ENCODE measurements around the gene C14orf93.

The C14orf93 gene

DNA sequence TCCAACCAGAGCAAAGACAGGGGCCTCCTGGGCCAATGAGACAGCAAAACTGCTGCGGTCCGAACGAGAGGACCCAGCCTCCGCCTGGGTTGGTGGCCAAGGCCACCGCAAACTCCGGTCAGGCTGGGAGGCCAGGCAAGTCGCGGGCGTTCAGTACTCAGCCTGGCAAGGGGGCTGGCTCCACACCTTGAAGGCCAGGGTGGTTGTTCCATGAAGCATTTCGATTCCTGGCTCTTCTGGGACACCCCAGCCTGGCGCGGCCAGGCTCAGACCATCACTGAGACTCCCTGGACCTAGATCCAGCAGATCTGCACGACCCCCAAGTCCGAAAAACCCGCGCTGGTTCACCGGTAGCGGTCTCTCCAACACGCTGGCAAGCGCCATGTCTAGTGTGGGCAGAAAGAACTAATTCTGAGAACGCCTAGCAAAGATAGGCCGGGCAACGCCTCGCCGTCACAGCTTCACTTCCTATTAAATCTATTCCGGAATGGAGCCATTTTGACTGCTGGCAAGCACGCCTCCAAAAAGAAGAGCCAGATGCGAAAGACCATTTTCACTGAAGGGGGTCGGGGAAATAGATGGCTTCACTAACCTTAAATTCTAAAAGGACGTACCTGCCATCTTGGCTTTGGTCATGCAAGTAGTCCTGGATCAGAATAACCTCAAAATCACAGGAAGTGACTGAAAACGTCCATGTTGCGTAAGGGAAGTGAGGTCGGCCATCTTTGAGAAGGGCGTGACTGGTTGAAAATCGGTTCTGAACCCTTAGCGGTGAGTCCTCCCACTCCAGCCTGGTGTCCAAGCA lies 24.8 kb upstream of the C14orf93 start, which contains the start of gene PSMB5:
Gene PSMB5 (minus strand): TSS at position 403 of the 805 bp plus-strand sequence. CDS start 19 bp downstream, at position 384.
- TF ChIP-seq, protein P1, sequence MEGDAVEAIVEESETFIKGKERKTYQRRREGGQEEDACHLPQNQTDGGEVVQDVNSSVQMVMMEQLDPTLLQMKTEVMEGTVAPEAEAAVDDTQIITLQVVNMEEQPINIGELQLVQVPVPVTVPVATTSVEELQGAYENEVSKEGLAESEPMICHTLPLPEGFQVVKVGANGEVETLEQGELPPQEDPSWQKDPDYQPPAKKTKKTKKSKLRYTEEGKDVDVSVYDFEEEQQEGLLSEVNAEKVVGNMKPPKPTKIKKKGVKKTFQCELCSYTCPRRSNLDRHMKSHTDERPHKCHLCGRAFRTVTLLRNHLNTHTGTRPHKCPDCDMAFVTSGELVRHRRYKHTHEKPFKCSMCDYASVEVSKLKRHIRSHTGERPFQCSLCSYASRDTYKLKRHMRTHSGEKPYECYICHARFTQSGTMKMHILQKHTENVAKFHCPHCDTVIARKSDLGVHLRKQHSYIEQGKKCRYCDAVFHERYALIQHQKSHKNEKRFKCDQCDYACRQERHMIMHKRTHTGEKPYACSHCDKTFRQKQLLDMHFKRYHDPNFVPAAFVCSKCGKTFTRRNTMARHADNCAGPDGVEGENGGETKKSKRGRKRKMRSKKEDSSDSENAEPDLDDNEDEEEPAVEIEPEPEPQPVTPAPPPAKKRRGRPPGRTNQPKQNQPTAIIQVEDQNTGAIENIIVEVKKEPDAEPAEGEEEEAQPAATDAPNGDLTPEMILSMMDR (IDR thresholded peaks at IDR 0.05; ENCODE audit: low read depth, low read length, missing control alignments), result no peak
- DNase-seq (ENCODE audit: low read depth), result peak; percentile 96
- H3K4me3 ChIP-seq (ENCODE audit: low read depth, low read length), result peak within 1 kb of the TSS; percentile 77

DNA sequence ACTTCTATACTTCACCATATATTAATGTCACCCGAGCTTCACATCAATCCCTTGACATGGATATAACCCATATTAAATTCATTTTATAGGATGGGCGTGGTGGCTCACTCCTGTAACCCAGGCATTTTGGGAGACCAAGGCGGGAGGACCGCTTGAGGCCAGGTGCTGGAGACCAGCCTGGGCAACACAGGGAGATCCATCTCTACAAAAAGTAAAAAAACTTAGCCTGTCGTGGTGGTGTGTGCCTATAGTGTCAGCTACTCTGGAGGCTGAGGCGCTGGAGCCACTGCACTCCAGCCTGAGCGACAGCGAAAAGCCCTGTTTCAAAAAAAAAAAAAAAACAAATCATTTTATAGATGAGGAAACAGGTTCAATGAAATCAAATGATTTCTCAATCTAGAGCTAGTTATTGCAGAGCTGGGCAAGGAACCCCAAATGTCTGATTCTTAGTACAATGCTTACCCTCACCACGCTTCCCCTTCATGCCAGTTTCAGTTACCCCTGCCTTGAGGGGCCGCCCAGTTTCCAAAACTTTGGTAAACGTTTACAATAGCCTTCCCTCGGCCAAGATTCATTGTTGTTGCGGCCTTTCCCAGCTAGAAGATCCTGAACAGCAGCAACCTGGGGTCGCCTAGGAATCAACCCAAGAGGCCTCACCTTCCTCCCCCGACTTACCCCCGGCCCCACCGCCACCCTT lies 24.0 kb upstream of the C14orf93 start:
- no peak for DNase-seq (ENCODE audit: low read depth)
- peak overlapping the region; percentile 77 for H3K4me3 ChIP-seq (ENCODE audit: low read depth, low read length)
- TF ChIP-seq, protein P1 (IDR thresholded peaks at IDR 0.05; ENCODE audit: low read depth, low read length, missing control alignments), result no peak

DNA sequence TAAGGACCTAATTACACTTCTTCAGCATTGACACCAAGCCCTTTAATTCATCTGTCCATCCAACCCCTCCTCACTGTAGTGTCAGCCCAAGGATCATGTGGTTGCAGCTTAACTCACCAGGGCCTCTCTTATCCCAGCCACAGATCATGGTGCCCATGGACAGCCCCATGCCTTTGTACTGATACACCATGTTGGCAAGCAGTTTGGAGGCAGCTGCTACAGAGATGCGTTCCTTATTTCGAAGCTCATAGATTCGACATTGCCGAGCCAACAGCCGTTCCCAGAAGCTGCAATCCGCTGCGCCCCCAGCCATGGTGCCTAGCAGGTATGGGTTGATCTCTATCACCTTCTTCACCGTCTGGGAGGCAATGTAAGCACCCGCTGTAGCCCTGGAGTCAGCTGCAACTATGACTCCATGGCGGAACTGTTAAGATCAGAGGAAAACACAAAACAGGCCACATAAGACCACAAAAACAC lies 23.3 kb upstream of the C14orf93 start:
- H3K4me3 ChIP-seq (ENCODE audit: low read depth, low read length), result peak overlapping the region; percentile 77; the same call in 1 of the 2 replicates
- TF ChIP-seq, protein P1 (IDR thresholded peaks at IDR 0.05; ENCODE audit: low read depth, low read length, missing control alignments), result no peak
- DNase-seq (ENCODE audit: low read depth), result no peak

DNA sequence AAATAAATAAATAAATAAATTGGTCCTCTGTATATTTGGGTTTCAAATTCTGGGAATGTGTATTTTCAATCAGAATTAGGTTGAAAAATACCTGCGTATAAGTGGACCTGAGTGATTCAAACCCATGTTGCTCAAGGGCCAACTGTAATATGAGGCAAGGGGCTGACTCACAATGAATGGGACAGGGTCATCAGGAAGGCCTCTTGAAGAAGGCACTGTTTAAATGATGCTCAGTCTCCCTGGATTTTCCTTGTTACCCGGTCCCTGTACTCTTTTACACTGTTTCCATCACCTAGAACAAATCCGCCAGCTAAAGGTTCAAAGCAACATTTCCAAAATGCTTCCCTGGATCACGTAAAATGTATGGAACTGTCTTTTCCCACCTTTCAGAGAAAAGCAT lies 21.0 kb upstream of the C14orf93 start:
- H3K4me3 ChIP-seq (ENCODE audit: low read depth, low read length), result no peak overlapping the region
- TF ChIP-seq, protein P1 (IDR thresholded peaks at IDR 0.05; ENCODE audit: low read depth, low read length, missing control alignments), result no peak
- no peak for DNase-seq (ENCODE audit: low read depth)

DNA sequence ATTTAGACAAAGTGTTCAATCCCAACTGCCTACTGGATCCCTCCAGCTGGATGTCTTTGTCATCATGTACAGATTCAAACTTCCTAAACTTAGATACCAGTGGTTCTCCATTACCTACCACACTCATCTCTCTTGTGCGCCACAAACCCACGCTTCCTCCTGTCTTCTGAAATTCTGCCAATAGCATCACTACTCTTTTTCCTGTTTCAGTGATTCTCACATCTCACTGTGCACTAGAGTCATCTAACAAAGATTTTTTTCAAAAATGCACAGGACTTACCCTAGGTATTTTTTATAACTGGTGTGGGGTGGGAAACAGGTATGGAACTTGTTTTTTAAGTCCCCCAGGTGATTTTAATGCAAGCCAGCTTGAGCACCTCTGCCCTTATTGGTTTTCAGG lies 18.9 kb upstream of the C14orf93 start:
- TF ChIP-seq, protein P1 (IDR thresholded peaks at IDR 0.05; ENCODE audit: low read depth, low read length, missing control alignments), result no peak
- DNase-seq (ENCODE audit: low read depth), result no peak
- no peak overlapping the region for H3K4me3 ChIP-seq (ENCODE audit: low read depth, low read length)

DNA sequence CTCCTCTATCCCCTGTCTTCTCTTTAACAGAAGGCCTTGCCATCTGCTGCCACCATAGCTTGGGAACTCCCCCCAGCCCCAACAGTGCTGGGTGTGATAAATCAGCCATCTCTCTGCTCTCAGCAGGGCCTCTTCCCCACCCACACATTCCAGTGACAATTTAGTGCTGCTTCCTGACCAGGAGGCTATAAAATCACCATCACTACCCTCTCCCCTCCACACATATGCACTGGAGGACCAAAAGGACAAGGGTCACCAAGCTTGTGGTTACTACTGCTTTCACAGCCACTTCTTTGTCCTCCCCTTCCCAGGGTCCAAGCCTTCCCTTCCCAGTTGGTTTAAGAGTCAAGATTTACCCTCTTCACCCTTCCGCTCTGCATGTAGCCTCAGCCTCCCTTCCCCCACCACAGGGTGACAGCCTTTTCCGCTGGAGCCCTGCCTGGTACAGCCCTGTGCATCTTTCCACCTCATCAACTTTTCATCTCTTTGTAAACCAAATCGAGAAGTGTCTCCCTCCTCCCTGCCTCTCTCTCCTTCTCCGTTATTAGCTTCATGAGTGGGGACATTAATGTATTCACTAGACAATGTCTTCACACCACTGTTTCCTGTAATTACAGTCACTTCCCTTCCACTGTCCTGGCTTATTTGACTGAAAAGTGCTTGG lies 15.3 kb upstream of the C14orf93 start:
- DNase-seq (ENCODE audit: low read depth), result no peak
- TF ChIP-seq, protein P1 (IDR thresholded peaks at IDR 0.05; ENCODE audit: low read depth, low read length, missing control alignments), result no peak
- no peak overlapping the region for H3K4me3 ChIP-seq (ENCODE audit: low read depth, low read length)

All from GM12864 (cell line).